GM12875 (cell line): Measurements from ENCODE around the gene GPR132.
A peak's percentile ranks its signal among the peaks of the same experiment; 100 is the strongest.

Experiments
- H3K4me3 ChIP-seq: one replicate; pipeline ENCODE4 v1.5.1; 2011; ENCODE audit warnings: low read depth, low read length, control low read depth
- TF ChIP-seq, protein P1 (sequence below): IDR thresholded peaks from 2 replicates; pipeline ENCODE4 v1.5.1; 2011; ENCODE audit warnings: low read depth, mild to moderate bottlenecking, control low read depth, inconsistent platforms, low read length, moderate library complexity, borderline replicate concordance; ENCODE audit not compliant: insufficient read depth

Gene GPR132

DNA sequence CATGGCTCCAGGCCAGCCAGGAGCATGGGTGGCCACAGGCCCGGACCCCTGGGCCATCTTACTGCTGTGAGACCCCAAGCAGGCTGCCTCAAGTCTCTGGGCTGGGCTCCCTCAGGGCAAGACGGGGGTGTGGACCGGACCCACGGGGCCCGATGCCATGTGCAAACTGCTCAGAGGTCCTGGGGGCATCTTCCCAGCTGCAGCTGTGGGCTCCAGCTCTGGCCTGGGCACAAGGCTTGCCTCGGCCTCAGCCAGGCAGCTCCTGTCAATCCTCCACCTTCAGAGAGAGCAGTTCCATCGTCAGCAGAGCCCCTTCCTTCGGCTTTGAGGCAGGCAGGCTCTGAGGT, 12.4 kb upstream of the GPR132 start:
- TF ChIP-seq, protein P1, sequence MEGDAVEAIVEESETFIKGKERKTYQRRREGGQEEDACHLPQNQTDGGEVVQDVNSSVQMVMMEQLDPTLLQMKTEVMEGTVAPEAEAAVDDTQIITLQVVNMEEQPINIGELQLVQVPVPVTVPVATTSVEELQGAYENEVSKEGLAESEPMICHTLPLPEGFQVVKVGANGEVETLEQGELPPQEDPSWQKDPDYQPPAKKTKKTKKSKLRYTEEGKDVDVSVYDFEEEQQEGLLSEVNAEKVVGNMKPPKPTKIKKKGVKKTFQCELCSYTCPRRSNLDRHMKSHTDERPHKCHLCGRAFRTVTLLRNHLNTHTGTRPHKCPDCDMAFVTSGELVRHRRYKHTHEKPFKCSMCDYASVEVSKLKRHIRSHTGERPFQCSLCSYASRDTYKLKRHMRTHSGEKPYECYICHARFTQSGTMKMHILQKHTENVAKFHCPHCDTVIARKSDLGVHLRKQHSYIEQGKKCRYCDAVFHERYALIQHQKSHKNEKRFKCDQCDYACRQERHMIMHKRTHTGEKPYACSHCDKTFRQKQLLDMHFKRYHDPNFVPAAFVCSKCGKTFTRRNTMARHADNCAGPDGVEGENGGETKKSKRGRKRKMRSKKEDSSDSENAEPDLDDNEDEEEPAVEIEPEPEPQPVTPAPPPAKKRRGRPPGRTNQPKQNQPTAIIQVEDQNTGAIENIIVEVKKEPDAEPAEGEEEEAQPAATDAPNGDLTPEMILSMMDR = no peak
- H3K4me3 ChIP-seq = no peak overlapping the region

DNA sequence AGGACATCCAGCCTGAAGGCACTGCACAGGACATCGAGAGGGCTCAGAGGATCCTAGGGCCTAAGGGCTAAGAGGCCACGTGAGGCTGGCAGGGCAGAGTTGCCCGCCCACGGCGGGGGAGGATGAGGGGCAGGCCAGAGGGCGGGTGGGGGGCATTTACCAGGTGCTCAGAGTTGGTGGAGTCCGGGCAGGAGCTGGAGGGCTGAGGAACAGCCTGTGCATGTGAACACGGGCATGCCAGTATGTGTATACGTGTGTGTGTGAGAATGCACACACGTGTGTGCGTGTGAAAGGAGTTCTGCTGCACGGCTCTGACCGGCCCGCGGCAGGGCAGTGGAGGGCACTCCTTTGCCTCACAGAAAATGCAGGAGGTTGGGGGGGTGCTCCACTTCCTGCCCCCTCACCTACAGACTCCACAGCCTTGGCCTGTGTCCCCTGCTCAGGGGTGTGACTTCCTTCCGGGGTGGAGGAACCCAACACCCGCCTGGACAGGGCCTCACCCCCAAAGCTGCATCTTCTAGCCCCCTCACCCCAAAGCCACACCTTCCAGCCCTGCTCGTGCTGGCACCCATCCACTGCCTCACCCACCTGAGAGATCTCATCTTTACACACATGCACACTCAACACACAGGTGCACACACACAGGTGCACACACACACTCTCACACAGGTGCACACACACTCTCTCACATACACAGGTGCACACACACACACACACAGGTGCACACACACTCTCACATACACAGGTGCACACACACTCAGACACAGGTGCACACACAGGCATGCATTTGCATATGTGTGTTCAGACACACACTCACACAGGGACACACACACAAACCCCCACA, 11.8 kb upstream of the GPR132 start:
- TF ChIP-seq, protein P1 = no peak
- no peak overlapping the region for H3K4me3 ChIP-seq

GRCh38 chr14:105076296-105076804, 11.1 kb upstream of the GPR132 start:
- TF ChIP-seq, protein P1 = no peak
- no peak overlapping the region for H3K4me3 ChIP-seq

DNA sequence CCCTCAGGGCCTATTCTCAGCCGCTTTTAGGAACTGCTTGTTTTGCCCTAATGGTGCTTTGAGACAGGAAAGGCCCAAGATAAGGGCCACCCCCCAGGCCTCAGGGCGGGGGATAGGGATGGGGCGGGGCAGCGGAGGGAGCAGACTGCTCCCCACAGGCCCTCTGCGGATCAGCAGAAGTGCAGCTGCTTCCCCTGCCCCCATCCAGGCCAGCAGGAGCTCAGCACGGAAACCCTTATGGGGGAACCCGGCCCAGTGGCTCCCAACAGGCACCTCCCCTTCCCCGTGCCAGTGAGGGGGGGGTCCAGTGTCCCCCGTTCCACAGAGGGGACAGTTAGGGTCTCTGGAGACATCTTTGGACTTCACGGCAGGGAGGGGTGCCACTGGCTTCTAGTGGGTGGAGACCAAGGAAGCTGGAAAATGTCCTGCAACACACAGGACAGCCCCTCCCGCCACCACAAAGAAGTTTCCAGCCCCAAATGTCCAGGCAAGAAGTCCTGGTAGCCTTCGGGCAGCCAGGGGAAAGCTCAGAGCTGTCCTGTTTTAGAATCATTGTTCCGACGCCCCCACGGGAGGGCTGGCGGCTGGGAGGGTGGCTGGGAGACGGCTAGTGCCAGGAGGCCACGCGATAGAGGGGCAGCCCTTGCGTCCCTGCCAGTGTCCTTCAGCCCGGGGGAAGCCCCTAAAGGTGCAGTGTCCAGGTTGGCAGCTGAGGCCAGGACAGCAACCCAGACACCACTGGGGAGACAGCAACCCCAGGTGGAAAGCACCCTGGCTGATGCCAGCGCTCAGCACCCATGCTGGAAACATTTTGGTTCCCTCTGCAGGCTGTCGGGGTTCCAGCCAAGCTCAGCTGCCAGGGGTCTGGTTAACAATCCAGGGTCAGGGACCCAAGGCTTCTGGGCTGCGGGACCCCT, 10.4 kb upstream of the GPR132 start:
- TF ChIP-seq, protein P1 = no peak

DNA sequence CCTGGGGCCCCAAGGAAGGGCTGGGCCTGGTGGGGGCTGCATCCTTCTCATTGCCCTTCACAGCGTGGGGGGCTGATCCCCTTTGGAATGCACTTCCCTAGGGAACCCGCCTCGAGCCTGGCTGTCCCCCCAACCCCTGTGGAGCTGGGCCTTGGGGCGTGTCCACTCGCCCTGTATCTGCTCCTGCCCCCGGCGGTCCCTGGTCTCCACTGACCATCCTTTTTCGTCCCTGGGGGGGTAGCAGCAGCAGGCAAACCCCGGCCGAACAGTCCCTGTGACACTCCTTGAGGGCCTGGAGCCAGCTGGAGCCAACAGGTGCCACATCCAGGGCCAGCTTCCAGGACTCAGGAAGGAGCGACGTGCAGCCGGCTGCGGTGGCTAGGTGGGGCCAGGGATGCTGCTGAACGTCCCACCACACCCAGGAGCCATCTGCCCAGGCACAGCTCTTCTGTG, 9.4 kb upstream of the GPR132 start:
- TF ChIP-seq, protein P1 = no peak

More for the DNA sequence above, 10.4 kb upstream of the GPR132 start:
- H3K4me3 ChIP-seq = peak overlapping the region; percentile 16

DNA sequence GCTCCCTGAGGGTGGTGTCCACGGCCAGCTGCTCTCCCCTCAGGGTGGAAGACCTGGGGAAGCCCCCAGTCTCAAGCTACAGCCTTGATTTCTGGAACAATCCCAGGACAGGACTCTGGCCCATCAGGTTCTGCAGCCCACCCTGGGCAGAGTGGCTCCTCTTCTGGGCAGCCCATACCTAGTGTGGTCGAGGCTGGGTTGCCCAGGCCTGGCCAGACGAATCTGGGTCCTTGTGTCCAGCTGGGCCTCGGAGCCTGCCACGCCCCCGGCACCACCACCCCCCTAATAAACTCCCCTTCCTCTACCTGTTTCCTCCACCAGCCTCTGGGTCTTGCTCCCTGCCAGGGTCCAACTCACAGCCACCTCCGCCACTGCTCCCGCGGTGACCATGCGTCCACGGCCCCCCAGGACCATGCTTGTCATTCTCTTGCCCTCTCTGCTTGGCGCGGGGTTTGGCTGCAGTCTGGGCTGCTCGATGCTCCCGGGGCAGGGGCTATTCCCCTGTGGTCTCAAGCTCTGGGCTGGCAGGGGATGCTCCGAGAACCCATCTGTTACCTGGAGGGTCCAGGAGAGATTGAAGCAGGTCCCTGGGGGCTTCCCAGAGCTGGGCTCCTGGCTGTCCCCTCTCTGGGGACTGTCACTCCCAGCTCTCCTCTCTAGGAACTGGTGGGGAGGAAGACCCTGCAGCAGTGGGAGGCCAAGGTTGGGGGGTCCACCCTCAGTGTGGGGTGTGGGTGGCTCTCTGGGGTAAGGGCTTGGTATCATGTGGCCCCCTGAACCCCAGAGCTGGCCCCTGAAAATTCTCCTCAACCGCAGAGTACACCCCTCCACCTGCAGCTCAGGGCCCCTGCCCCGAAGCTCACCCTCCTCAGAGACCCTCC, 8.7 kb upstream of the GPR132 start:
- TF ChIP-seq, protein P1 = no peak
- H3K4me3 ChIP-seq = no peak overlapping the region

More for the DNA sequence above, 9.4 kb upstream of the GPR132 start:
- H3K4me3 ChIP-seq = no peak overlapping the region
